ENCODE results near the gene FBXO42.
"Not testable (repeated sequence)": the region's sequence is repeated elsewhere in the genome, so short reads cannot be mapped to it uniquely, and the experiment has no call there.

Gene FBXO42

DNA sequence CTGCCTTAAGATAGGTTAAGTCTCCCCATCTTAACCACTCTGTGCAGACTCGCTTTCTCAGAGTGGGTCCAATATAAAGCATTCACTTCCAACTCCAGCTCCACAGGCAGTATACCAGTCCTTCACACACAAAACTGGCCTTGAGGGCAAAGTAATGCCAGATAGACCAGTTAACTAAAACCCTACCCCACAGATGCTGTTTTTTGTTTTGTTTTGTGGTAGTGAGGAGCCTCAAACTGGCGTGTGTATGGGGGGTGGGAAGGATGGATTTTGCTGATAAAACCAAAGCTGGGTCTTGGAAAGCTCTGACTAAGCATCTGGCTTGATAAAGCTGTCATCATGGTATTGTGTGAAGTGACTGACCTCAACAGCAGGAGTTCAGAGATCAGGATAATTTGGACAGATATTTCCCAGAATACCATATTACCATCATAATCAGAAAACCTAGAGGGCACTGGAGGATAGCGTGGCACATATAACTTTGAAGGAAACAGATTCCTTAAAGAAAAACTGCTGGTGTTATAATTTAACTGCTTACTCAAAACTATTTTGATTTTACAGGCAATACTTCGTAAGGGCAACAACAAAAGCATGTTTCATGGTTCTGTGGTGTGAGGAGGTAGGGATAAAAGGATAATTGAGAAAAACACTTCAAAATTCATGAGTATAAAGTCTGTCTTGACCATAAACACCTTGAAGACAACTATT is 85.7 kb downstream of the FBXO42 start:
- in situ Hi-C loops (cut with MboI; ENCODE audit: low sequenced_read_pairs): no loop called here

DNA sequence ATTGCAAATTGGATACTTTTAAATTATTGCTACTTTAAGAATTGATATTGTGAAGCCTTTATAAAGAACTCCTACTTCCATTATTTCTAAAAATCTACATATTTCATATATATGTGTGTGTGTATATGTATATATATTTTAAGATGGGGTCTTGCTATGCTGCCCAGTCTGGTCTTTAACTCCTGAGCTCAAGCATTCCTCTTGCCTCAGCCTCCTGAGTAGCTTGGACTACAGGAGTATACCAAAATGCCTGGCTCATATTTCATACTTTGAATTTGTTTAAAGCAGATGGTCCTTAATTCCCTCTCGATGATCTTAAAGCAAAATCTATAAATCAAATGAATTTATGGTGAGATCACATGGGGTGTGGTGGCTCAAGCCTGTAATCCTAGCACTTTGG is 90.2 kb downstream of the FBXO42 start:
- in situ Hi-C loops (cut with MboI; ENCODE audit: low sequenced_read_pairs): no loop called here

GRCh38 chr1:16260814-16261213 is 91.5 kb downstream of the FBXO42 start:
- in situ Hi-C loops (cut with MboI; ENCODE audit: low sequenced_read_pairs): no loop called here

DNA sequence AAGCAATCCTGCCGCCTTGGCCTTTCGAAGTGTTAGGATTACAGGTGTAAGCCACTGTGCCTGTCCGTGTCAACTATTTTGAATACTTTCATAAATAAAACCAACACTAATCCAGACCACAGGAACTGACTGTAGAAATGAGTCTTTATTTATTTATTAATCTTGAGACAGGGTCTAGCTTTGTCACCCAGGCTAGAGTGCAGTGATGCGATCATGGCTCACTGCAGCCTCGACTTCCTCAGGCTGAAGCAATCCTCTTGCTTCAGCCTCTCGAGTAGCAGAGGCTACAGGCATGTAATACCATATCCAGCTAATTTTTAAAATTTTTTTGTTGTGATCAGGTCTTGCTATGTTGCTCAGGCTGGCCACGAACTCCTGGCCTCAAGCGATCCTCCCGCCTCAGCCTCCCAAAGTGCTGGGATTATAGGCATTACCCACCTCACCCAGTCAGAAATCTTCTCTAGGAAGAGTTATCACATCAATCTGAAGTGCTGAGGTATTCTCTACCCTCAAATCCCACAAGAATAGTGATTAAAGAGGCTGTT is 93.6 kb downstream of the FBXO42 start:
- in situ Hi-C loops (cut with MboI; ENCODE audit: low sequenced_read_pairs): no loop called here

GRCh38 chr1:16257968-16258367 is 94.3 kb downstream of the FBXO42 start:
- in situ Hi-C loops (cut with MboI; ENCODE audit: low sequenced_read_pairs): no loop called here

GRCh38 chr1:16257556-16257955 is 94.7 kb downstream of the FBXO42 start:
- in situ Hi-C loops (cut with MboI; ENCODE audit: low sequenced_read_pairs): not testable (repeated sequence)

DNA sequence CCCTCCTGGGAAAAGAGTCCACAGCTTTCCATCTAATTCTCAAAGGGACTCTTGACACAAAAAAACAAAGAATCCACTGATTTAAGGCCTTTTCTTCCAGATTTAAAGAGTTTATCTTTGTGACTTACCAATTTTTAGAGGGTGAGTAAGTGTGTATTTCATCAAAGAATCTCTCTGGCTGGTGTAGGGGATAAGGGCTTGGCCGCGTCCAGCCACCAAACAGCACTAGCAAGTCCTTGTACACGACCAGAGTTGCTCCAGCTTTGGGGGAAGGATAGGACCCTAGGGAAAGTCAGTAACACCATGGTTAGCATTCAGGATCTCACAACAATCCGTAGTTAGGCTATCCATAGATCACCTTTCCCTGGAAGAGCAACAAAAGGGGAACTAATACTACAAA is 95.8 kb downstream of the FBXO42 start:
- in situ Hi-C loops (cut with MboI; ENCODE audit: low sequenced_read_pairs): no loop called here

DNA sequence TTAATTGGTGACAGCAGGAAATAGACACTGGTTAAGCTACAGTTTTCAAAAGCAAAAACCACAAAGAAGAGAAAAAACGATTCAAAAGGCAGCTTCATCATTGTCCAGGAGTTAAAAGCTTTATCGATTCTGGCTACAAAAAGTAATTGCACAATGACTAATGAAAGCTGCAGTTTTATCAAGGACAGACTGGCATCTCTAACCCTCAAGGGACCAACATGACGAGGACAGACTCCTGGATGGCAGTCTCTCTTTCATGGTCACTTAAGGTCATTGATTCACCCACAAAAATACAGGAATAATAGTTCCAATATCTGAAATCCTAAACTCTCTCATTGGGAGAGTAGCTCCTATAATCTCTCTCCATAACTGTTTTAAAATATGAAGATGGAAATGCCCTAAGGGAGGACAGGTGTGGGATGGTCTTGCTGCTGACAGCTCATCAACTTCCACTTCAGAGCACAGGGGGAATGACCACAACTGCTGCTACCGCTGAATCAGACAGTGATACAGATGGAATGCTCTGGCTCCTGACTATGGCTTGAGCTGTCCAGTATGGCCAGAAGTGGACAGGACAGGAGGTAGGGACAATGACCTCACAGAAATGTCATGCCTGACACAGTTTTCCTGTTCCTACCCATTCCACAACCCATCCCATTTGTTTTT is 97.9 kb downstream of the FBXO42 start:
- in situ Hi-C loops (cut with MboI; ENCODE audit: low sequenced_read_pairs): no loop called here

GRCh38 chr1:16253332-16253922 is 98.9 kb downstream of the FBXO42 start:
- in situ Hi-C loops (cut with MboI; ENCODE audit: low sequenced_read_pairs): no loop called here

- in situ Hi-C loops (cut with MboI; ENCODE audit: low sequenced_read_pairs): no loop called here
Measured at GRCh38 chr1:16252912-16253311, 99.4 kb downstream of the FBXO42 start.

GRCh38 chr1:16251381-16251780 is 100.9 kb downstream of the FBXO42 start:
- in situ Hi-C loops (cut with MboI; ENCODE audit: low sequenced_read_pairs): no loop called here

DNA sequence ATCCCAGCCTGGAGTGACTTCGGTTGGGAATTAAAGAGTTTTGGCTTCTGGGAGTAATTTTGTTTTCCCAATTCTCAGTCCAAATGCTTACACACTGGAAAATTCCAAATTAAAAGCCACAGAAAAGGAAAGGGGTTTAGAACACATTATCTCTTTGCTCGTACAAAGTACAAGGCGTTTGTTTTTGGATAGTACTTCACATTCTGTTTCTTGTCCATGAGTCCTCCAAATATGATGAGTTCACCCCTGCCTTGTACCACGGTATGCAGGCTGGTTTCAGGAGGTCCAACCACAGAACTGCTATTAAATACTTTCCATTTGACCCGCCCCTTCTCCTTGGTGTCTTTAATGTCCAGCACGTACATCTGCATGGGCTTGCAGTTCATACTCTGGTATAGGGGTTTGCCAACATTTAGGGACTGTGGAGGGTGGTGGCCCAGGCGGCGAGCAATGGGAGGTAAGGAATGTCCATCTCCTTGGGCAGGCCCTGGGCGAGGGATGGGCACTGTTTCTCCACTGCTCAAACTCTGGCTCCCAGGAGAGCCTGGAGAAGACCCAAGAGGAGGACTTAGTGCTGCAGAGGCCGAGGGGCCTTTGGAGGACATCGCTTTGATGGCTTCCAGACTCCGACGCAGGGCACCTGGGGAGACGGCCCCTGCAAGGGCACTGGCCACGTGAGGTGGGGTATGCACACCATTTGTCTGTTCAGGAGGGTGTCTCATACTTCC is 101.6 kb downstream of the FBXO42 start:
- in situ Hi-C loops (cut with MboI; ENCODE audit: low sequenced_read_pairs): no loop called here

GRCh38 chr1:16249596-16250241 is 102.6 kb downstream of the FBXO42 start:
- in situ Hi-C loops (cut with MboI; ENCODE audit: low sequenced_read_pairs): no loop called here

DNA sequence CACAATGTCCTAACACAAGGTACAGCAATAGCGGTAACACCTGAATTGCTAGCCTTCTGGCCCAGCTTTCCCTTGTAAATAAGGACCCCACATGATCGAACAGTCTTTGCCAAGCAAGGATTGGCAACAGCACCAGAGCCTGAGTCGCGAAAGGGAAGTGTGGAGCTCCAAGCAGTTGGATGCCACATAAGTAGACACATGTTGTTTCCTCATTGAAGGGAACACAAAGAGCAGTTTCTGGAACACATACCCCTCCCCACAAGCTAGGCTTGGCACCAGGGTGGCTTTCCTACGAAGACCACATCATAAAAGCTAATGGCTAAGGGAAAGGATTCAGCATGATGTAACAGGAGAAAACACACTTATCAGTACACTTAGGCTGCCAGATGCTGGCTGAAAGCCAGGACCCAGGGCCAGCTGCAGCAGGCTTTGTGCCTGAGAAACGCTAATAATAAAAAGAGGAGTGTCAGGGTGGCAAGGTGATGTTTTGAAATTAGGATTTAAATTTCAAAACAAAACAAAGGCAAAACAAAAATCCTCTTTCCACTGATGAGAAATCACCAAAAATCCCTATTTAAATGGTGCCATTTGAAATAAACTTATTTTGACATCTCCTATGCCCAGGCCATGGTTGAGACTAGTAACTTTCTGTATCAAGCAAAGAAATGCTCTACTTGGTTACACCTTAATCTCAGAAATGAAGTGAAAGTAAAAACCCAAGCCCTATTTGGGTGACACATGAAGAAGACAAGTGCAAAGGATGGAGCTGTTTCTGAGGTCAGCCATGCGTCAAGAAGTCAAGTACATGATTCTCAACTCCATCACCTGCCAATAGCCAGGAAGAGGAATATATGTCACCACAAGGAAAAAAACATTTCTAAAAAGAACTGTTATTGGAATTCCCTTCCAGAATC is 103.4 kb downstream of the FBXO42 start:
- in situ Hi-C loops (cut with MboI; ENCODE audit: low sequenced_read_pairs): no loop called here

GRCh38 chr1:16248007-16248436 is 104.3 kb downstream of the FBXO42 start:
- in situ Hi-C loops (cut with MboI; ENCODE audit: low sequenced_read_pairs): no loop called here

- in situ Hi-C loops (cut with MboI; ENCODE audit: low sequenced_read_pairs): no loop called here
Measured at GRCh38 chr1:16247441-16247840, 104.8 kb downstream of the FBXO42 start.

- in situ Hi-C loops (cut with MboI; ENCODE audit: low sequenced_read_pairs): no loop called here
Measured at GRCh38 chr1:16246961-16247360, 105.3 kb downstream of the FBXO42 start.

DNA sequence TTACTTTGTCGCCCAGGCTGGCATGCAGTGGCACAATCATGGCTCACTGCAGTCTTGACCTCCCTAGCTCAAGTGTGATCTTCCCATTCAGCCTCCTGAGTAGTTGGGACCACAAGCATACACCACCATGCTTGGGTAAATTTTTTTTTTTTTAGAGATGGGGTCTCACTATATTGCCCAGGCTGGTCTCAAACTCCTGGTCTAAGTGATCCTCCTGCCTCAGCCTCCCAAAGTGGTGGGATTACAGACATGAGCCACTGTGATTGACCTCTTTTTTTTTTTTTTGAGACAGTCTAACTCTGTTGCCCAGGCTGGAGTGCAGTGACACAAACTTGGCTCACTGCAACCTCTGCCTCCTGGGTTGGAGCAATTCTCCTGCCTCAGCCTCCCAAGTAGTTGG is 106.0 kb downstream of the FBXO42 start:
- in situ Hi-C loops (cut with MboI; ENCODE audit: low sequenced_read_pairs): not testable (repeated sequence)

GRCh38 chr1:16245476-16246196 is 106.6 kb downstream of the FBXO42 start:
- in situ Hi-C loops (cut with MboI; ENCODE audit: low sequenced_read_pairs): no loop called here
